ENCODE data around the gene SPNS3. TPM values are rescaled to one million over a fixed set of nuclear protein-coding genes. Genes with fewer than 3 reads are reported as not detected.

The SPNS3 gene
- total and polyA plus RNA-seq, 10 donors: 1.1 to 7.2 (median 3.9) TPM

- Histone ChIP-seq H3K4me1 (peaks cover 42 to 97% (median 74%) of the 10 kb centered on the region in 6 donors), H3K27me3 (replicated peaks in 1 of 7) (peaks cover 0 to 85% (median 21%) of the 10 kb centered on the region in 7 donors), H3K4me3 (no peak overlapping the region), H3K9me3 (no peaks in the 10 kb centered on the region), H3K27ac (peak overlapping the region in 4 of 8 donors; percentile 15 to 56 (median 52)), H3K36me3 (no peaks in the 10 kb centered on the region)
- no peak for DNase-seq
- intact Hi-C loops (cut with DNase I; ENCODE audit: low total_unique reads): no loop called here
- TF ChIP-seq CTCF (IDR thresholded peaks at IDR 0.05 in 8 of 11, conservative IDR thresholded peaks at IDR 0.05 in 3 of 11) (no peak), POLR2A (IDR thresholded peaks at IDR 0.05) (no peak), POLR2AphosphoS5 (IDR thresholded peaks at IDR 0.05) (no peak)
- 56 to 86% (median 61%) methylated on average over 4 of the region's 4 CpGs for WGBS, 5 donors
Measured at GRCh38 chr17:4503283-4504025, 69.7 kb downstream of the SPNS3 start.

GRCh38 chr17:4504188-4504587 lies 70.4 kb downstream of the SPNS3 start:
- Histone ChIP-seq H3K36me3 (no peaks in the 10 kb centered on the region), H3K9me3 (no peaks in the 10 kb centered on the region), H3K27me3 (replicated peaks in 1 of 7) (peaks cover 0 to 86% (median 21%) of the 10 kb centered on the region in 7 donors), H3K27ac (peak overlapping the region in 4 of 8 donors; percentile 36 to 56 (median 52)), H3K4me1 (peaks cover 45 to 100% (median 79%) of the 10 kb centered on the region in 6 donors), H3K4me3 (no peak overlapping the region)
- peak; percentile 60 for DNase-seq
- intact Hi-C loops (cut with DNase I; ENCODE audit: low total_unique reads): no loop called here
- WGBS, 5 donors: 16 to 24% (median 22%) methylated on average over 5 of the region's 5 CpGs
- no peak for TF ChIP-seq CTCF (IDR thresholded peaks at IDR 0.05 in 8 of 11, conservative IDR thresholded peaks at IDR 0.05 in 3 of 11)
- TF ChIP-seq POLR2A (IDR thresholded peaks at IDR 0.05): no peak
- TF ChIP-seq POLR2AphosphoS5 (IDR thresholded peaks at IDR 0.05): no peak

GRCh38 chr17:4505187-4505586 lies 71.4 kb downstream of the SPNS3 start:
- Histone ChIP-seq H3K27me3 (replicated peaks in 1 of 7) (peaks cover 0 to 82% (median 14%) of the 10 kb centered on the region in 7 donors), H3K36me3 (no peaks in the 10 kb centered on the region), H3K27ac (peak overlapping the region in 6 of 8 donors; percentile 2 to 77 (median 46)), H3K9me3 (no peaks in the 10 kb centered on the region), H3K4me3 (no peak overlapping the region), H3K4me1 (peaks cover 46 to 100% (median 77%) of the 10 kb centered on the region in 6 donors)
- intact Hi-C loops (cut with DNase I; ENCODE audit: low total_unique reads): no loop called here
- WGBS, 5 donors: 63 to 92% (median 68%) methylated on average over 3 to 5 of the region's 5 CpGs
- no peak for TF ChIP-seq POLR2A (IDR thresholded peaks at IDR 0.05)
- no peak for TF ChIP-seq CTCF (IDR thresholded peaks at IDR 0.05 in 8 of 11, conservative IDR thresholded peaks at IDR 0.05 in 3 of 11)
- peak in 1 of 3 donors; percentile 48 for TF ChIP-seq POLR2AphosphoS5 (IDR thresholded peaks at IDR 0.05)
- DNase-seq: no peak

GRCh38 chr17:4506175-4506813 lies 72.6 kb downstream of the SPNS3 start:
- no peak for DNase-seq
- WGBS, 5 donors: 45 to 61% (median 51%) methylated on average over 9 to 13 of the region's 13 CpGs
- Histone ChIP-seq H3K27me3 (replicated peaks in 1 of 7) (peaks cover 0 to 71% (median 4%) of the 10 kb centered on the region in 7 donors), H3K4me1 (peaks cover 41 to 100% (median 76%) of the 10 kb centered on the region in 6 donors), H3K9me3 (no peaks in the 10 kb centered on the region), H3K36me3 (no peaks in the 10 kb centered on the region), H3K4me3 (no peak overlapping the region), H3K27ac (peak overlapping the region in 4 of 8 donors; percentile 33 to 77 (median 56))
- TF ChIP-seq CTCF (IDR thresholded peaks at IDR 0.05 in 8 of 11, conservative IDR thresholded peaks at IDR 0.05 in 3 of 11) (no peak), POLR2AphosphoS5 (IDR thresholded peaks at IDR 0.05) (peak in 1 of 3 donors; percentile 7)
- intact Hi-C loops (cut with DNase I; ENCODE audit: low total_unique reads): no loop called here

Measured in spleen (tissue), 11 donors.